HL-60 (cell line): ENCODE data around the gene GRIK5.
"Not testable (repeated sequence)": the region's sequence is repeated elsewhere in the genome, so short reads cannot be mapped to it uniquely, and the experiment has no call there.

Experiments used
- DNase-seq, 2 experiments: peaks; one replicate each; pipeline ENCODE4 v3.0.0-alpha.2; 2010 to 2020; ENCODE audit warnings: low read depth in 1 of 2, low spot score in 1 of 2
- H3K27ac ChIP-seq: fragments of 250-450 bp; sonication (Bioruptor Pico); replicated peaks from 2 replicates; pipeline ENCODE4 v1.5.1; 2020; ENCODE audit warnings: mild to moderate bottlenecking, moderate library complexity
- H3K27me3 ChIP-seq: fragments of 250-450 bp; sonication (Bioruptor Pico); 2 replicates; pipeline ENCODE4 v1.5.1; 2021; ENCODE audit warnings: mild to moderate bottlenecking, moderate library complexity; ENCODE audit not compliant: insufficient read depth, poor library complexity, severe bottlenecking
- H3K4me3 ChIP-seq: replicated peaks from 2 replicates; pipeline ENCODE4 v1.5.1; 2011; ENCODE audit warnings: mild to moderate bottlenecking, control low read depth, low read length; ENCODE audit not compliant: insufficient read depth
- CTCF ChIP-seq: IDR thresholded peaks from one replicate; pipeline ENCODE4 v1.5.1; 2011; ENCODE audit warnings: low read length, control low read depth, inconsistent platforms; ENCODE audit not compliant: insufficient read depth
- GABPA ChIP-seq: IDR thresholded peaks from 2 replicates; pipeline ENCODE4 v1.6.1; 2012; ENCODE audit warnings: low read depth
- POLR2AphosphoS5 ChIP-seq: IDR thresholded peaks from 2 replicates; pipeline ENCODE4 v1.6.1; 2012; ENCODE audit warnings: low read depth
- REST ChIP-seq: IDR thresholded peaks from 2 replicates; pipeline ENCODE4 v1.6.1; 2012; ENCODE audit warnings: low read depth; ENCODE audit not compliant: insufficient replicate concordance
- SPI1 ChIP-seq: IDR thresholded peaks from 2 replicates; pipeline ENCODE4 v1.6.1; 2012; ENCODE audit warnings: low read depth, mild to moderate bottlenecking, borderline replicate concordance

GRIK5 gene

GRCh38 chr19:42042455-42043170, 27.4 kb downstream of the GRIK5 start:
- TF ChIP-seq CTCF, result no peak
- no peak for TF ChIP-seq GABPA
- no peak for TF ChIP-seq REST
- no peak for TF ChIP-seq POLR2AphosphoS5
- no peak for TF ChIP-seq SPI1
- DNase-seq, result no peak
- H3K4me3 ChIP-seq, result no peak overlapping the region
- H3K27ac ChIP-seq, result no peak overlapping the region
- H3K27me3 ChIP-seq, result no peaks in the 10 kb centered on the region

GRCh38 chr19:42040491-42040890, 29.5 kb downstream of the GRIK5 start:
- not testable (repeated sequence) for H3K27me3 ChIP-seq, H3K27ac ChIP-seq, H3K4me3 ChIP-seq, DNase-seq

GRCh38 chr19:42040031-42040430, 30.0 kb downstream of the GRIK5 start:
- no peak overlapping the region for H3K4me3 ChIP-seq
- no peak for TF ChIP-seq SPI1
- TF ChIP-seq REST, result no peak
- no peak for TF ChIP-seq POLR2AphosphoS5
- no peak for TF ChIP-seq CTCF
- no peak for TF ChIP-seq GABPA
- no peak for DNase-seq
- no peaks in the 10 kb centered on the region for H3K27me3 ChIP-seq
- no peak overlapping the region for H3K27ac ChIP-seq

GRCh38 chr19:42038666-42039065, 31.3 kb downstream of the GRIK5 start:
- no peak for TF ChIP-seq CTCF
- no peak for TF ChIP-seq GABPA
- no peak for TF ChIP-seq SPI1
- TF ChIP-seq REST, result no peak
- no peak for TF ChIP-seq POLR2AphosphoS5
- Histone ChIP-seq H3K4me3 (no peak overlapping the region), H3K27me3 (no peaks in the 10 kb centered on the region), H3K27ac (no peak overlapping the region)
- DNase-seq, result no peak
